Neuronal stem cell (in vitro differentiated cells): ENCODE measurements around the gene SLC26A11.

ENCODE experiments used
- DNase-seq: peaks from one replicate; pipeline ENCODE4 v3.0.0-alpha.2; 2013; ENCODE audit warnings: low spot score
- H2AFZ ChIP-seq: one replicate; pipeline ENCODE4 v1.6.1; 2013; ENCODE audit warnings: mild to moderate bottlenecking, low read length, inconsistent platforms
- H2AK5ac ChIP-seq: 2 replicates; pipeline ENCODE4 v1.6.1; 2013; ENCODE audit warnings: low read depth, mild to moderate bottlenecking, inconsistent platforms, low read length, moderate library complexity, mixed read lengths
- H2BK120ac ChIP-seq: 2 replicates; pipeline ENCODE4 v1.6.1; 2013; ENCODE audit warnings: low read depth, mild to moderate bottlenecking, inconsistent platforms, low read length, moderate library complexity, mixed read lengths
- H2BK12ac ChIP-seq: one replicate; pipeline ENCODE4 v1.6.1; 2013; ENCODE audit warnings: low read length, inconsistent platforms
- H2BK15ac ChIP-seq: 2 replicates; pipeline ENCODE4 v1.6.1; 2013; ENCODE audit warnings: mild to moderate bottlenecking, low read length, inconsistent platforms, mixed read lengths
- H2BK5ac ChIP-seq: one replicate; pipeline ENCODE4 v1.6.1; 2013; ENCODE audit warnings: inconsistent platforms, mild to moderate bottlenecking, low read length, moderate library complexity
- H3K14ac ChIP-seq: one replicate; pipeline ENCODE4 v1.6.1; 2013; ENCODE audit warnings: low read length, inconsistent platforms
- H3K18ac ChIP-seq: 2 replicates; pipeline ENCODE4 v1.6.1; 2013; ENCODE audit warnings: low read length, inconsistent platforms
- H3K23ac ChIP-seq: 2 replicates; pipeline ENCODE4 v1.6.1; 2013; ENCODE audit warnings: low read depth, mild to moderate bottlenecking, mixed read lengths, low read length, inconsistent platforms; ENCODE audit not compliant: poor library complexity
- H3K27ac ChIP-seq: replicated peaks from 3 replicates; pipeline ENCODE4 v1.5.1; 2013; ENCODE audit warnings: low read length, inconsistent platforms
- H3K27me3 ChIP-seq, 3 experiments: 2 replicates each; pipeline ENCODE4 v1.6.1; 2013; ENCODE audit warnings: low read length in 3 of 3, mild to moderate bottlenecking in 2 of 3, inconsistent platforms in 1 of 3, low read depth in 1 of 3, mixed read lengths in 1 of 3, moderate library complexity in 1 of 3; ENCODE audit not compliant: control insufficient read depth in 3 of 3, insufficient read depth in 3 of 3
- H3K36me3 ChIP-seq, 2 donors: replicated peaks in 1 of 2; 2 replicates each; pipeline ENCODE4 v1.6.1; 2013; ENCODE audit warnings: low read length in 2 of 2; ENCODE audit not compliant: control insufficient read depth in 2 of 2, insufficient read depth in 2 of 2
- H3K4ac ChIP-seq: 2 replicates; pipeline ENCODE4 v1.6.1; 2013; ENCODE audit warnings: inconsistent platforms, mild to moderate bottlenecking, low read length, moderate library complexity
- H3K4me1 ChIP-seq, 2 donors: 1 replicate in 1 of 2; 2 replicates in 1 of 2; pipeline ENCODE4 v1.6.1; 2013; ENCODE audit warnings: low read length in 2 of 2, low read depth in 1 of 2; ENCODE audit not compliant: control insufficient read depth in 2 of 2, insufficient read depth in 1 of 2
- H3K4me2 ChIP-seq: one replicate; pipeline ENCODE4 v1.6.1; 2013; ENCODE audit warnings: mild to moderate bottlenecking, low read length, inconsistent platforms; ENCODE audit not compliant: insufficient read depth, poor library complexity, severe bottlenecking
- H3K4me3 ChIP-seq, 2 donors: 2 replicates each; pipeline ENCODE4 v1.5.1; 2013; ENCODE audit warnings: low read length in 2 of 2, mild to moderate bottlenecking in 2 of 2, inconsistent platforms in 1 of 2, moderate library complexity in 1 of 2
- H3K79me1 ChIP-seq: one replicate; pipeline ENCODE4 v1.6.1; 2013; ENCODE audit warnings: low read depth, mild to moderate bottlenecking, inconsistent platforms, low read length, moderate library complexity
- H3K9ac ChIP-seq: one replicate; pipeline ENCODE4 v1.6.1; 2013; ENCODE audit warnings: mild to moderate bottlenecking, low read depth, low read length, inconsistent platforms; ENCODE audit not compliant: poor library complexity
- H3K9me3 ChIP-seq, 2 donors: replicated peaks in 1 of 2; 2 replicates each; pipeline versions ENCODE3 to v1.6.1; 2013; ENCODE audit warnings: low read length in 2 of 2, mild to moderate bottlenecking in 2 of 2, inconsistent platforms in 1 of 2, low read depth in 1 of 2, mixed read lengths in 1 of 2, moderate library complexity in 1 of 2; ENCODE audit not compliant: control insufficient read depth in 2 of 2, insufficient read depth in 1 of 2
- H4K8ac ChIP-seq: one replicate; pipeline ENCODE4 v1.6.1; 2013; ENCODE audit warnings: low read depth, mild to moderate bottlenecking, inconsistent platforms, low read length, moderate library complexity
- H4K91ac ChIP-seq: one replicate; pipeline ENCODE4 v1.6.1; 2013; ENCODE audit warnings: low read length, low read depth, mild to moderate bottlenecking, inconsistent platforms; ENCODE audit not compliant: poor library complexity
- WGBS, 2 donors: extraction: QIAGEN DNeasy Blood & Tissue Kit; methylation state at CpG; one replicate each; pipeline ENCODE4 v1.1.7; 2013; ENCODE audit warnings: missing lambda C conversion rate in 2 of 2, mixed read lengths in 1 of 2; ENCODE audit not compliant: insufficient read length in 2 of 2, insufficient replicate concordance in 1 of 2; ENCODE audit errors: extremely low coverage in 2 of 2; 5-methylcytosine and 5-hydroxymethylcytosine counted together

Gene SLC26A11

GRCh38 chr17:80245566-80246265, 25.5 kb downstream of the SLC26A11 start:
- WGBS, 2 donors: no CpG with 5 or more reads among the region's 27 CpGs
- Histone ChIP-seq H3K4me3 (no peak overlapping the region), H3K4me1 (no peaks in the 10 kb centered on the region), H2AFZ (no peak overlapping the region), H2AK5ac (peak overlapping the region; percentile 52), H3K27me3 (no peaks in the 10 kb centered on the region), H2BK5ac (no peak overlapping the region), H3K23ac (no peak overlapping the region), H3K9me3 (no peaks in the 10 kb centered on the region), H3K9ac (no peak overlapping the region), H3K36me3 (peaks cover 16 to 48% of the 10 kb centered on the region in 2 donors), H4K8ac (no peak overlapping the region), H3K79me1 (no peaks in the 10 kb centered on the region), H3K4ac (no peak overlapping the region), H3K14ac (no peak overlapping the region), H3K4me2 (no peak overlapping the region), H2BK12ac (no peak overlapping the region), H2BK15ac (no peak overlapping the region), H3K27ac (no peak overlapping the region), H4K91ac (no peak overlapping the region), H2BK120ac (no peak overlapping the region), H3K18ac (no peak overlapping the region)
- DNase-seq: no peak

- no CpG with 5 or more reads among the region's 19 CpGs for WGBS, 2 donors
- Histone ChIP-seq H3K9ac (no peak overlapping the region), H2BK15ac (no peak overlapping the region), H2AFZ (no peak overlapping the region), H3K79me1 (no peaks in the 10 kb centered on the region), H2AK5ac (no peak overlapping the region), H3K4me2 (no peak overlapping the region), H3K27me3 (no peaks in the 10 kb centered on the region), H3K14ac (no peak overlapping the region), H4K8ac (peak overlapping the region; percentile 86), H3K36me3 (peaks cover 16 to 42% of the 10 kb centered on the region in 2 donors), H2BK5ac (no peak overlapping the region), H4K91ac (no peak overlapping the region), H3K18ac (peak overlapping the region; percentile 19), H3K4me1 (no peaks in the 10 kb centered on the region), H3K4me3 (no peak overlapping the region), H3K23ac (no peak overlapping the region), H2BK120ac (no peak overlapping the region), H3K27ac (no peak overlapping the region), H3K9me3 (no peaks in the 10 kb centered on the region), H2BK12ac (no peak overlapping the region), H3K4ac (no peak overlapping the region)
- no peak for DNase-seq
These were observed 26.0 kb downstream of the SLC26A11 start for GRCh38 chr17:80246266-80246681.

- H3K4me1 ChIP-seq: no peaks in the 10 kb centered on the region
- no peak overlapping the region for H4K8ac ChIP-seq
- no peak overlapping the region for H2BK5ac ChIP-seq
- no peak overlapping the region for H3K9ac ChIP-seq
- no CpG with 5 or more reads among the region's 8 CpGs for WGBS, 2 donors
- H3K14ac ChIP-seq: no peak overlapping the region
- DNase-seq: no peak
- H3K4ac ChIP-seq: no peak overlapping the region
- no peaks in the 10 kb centered on the region for H3K9me3 ChIP-seq
- no peak overlapping the region for H3K27ac ChIP-seq
- H3K79me1 ChIP-seq: no peaks in the 10 kb centered on the region
- H2AFZ ChIP-seq: no peak overlapping the region
- H2BK12ac ChIP-seq: no peak overlapping the region
- no peak overlapping the region for H2BK15ac ChIP-seq
- no peak overlapping the region for H3K18ac ChIP-seq
- no peak overlapping the region for H2BK120ac ChIP-seq
- H2AK5ac ChIP-seq: no peak overlapping the region
- no peak overlapping the region for H3K4me2 ChIP-seq
- H4K91ac ChIP-seq: no peak overlapping the region
- H3K27me3 ChIP-seq: no peaks in the 10 kb centered on the region
- H3K4me3 ChIP-seq: no peak overlapping the region
- no peak overlapping the region for H3K23ac ChIP-seq
- H3K36me3 ChIP-seq: peaks cover 16 to 38% of the 10 kb centered on the region in 2 donors
These were observed 26.5 kb downstream of the SLC26A11 start for GRCh38 chr17:80246726-80247125.

- Histone ChIP-seq H2BK15ac (no peak overlapping the region), H3K23ac (no peak overlapping the region), H2BK5ac (no peak overlapping the region), H3K18ac (no peak overlapping the region), H3K36me3 (peaks cover 14 to 36% of the 10 kb centered on the region in 2 donors), H2BK120ac (no peak overlapping the region), H3K9ac (peak overlapping the region; percentile 44), H4K8ac (no peak overlapping the region), H3K4ac (no peak overlapping the region), H3K14ac (no peak overlapping the region), H3K27ac (no peak overlapping the region), H3K4me1 (no peaks in the 10 kb centered on the region), H2AK5ac (peak overlapping the region; percentile 74), H2AFZ (no peak overlapping the region), H3K4me2 (no peak overlapping the region), H3K9me3 (no peaks in the 10 kb centered on the region), H2BK12ac (no peak overlapping the region), H3K79me1 (no peaks in the 10 kb centered on the region), H4K91ac (no peak overlapping the region), H3K4me3 (peak overlapping the region in 1 of 2 donors; percentile 34), H3K27me3 (no peaks in the 10 kb centered on the region)
- WGBS, 2 donors: no CpG with 5 or more reads among the region's 17 CpGs
- no peak for DNase-seq
These were observed 27.3 kb downstream of the SLC26A11 start for GRCh38 chr17:80247561-80247960.
